H1 (cell line): ENCODE results near the gene MYO1A. TPM values are rescaled to one million over a fixed set of nuclear protein-coding genes. Genes with fewer than 3 reads are reported as not detected.
A peak's percentile ranks its signal among the peaks of the same experiment; 100 is the strongest.

ENCODE experiments used
- BCL11A ChIP-seq, 2 experiments: IDR thresholded peaks; one replicate each; pipeline ENCODE4 v1.6.1; 2011; ENCODE audit warnings: low read depth in 2 of 2, low read length in 2 of 2, mild to moderate bottlenecking in 2 of 2
- CREB1 ChIP-seq: IDR thresholded peaks from 2 replicates; pipeline ENCODE4 v1.6.1; 2012; ENCODE audit warnings: inconsistent platforms
- CTBP2 ChIP-seq: IDR thresholded peaks from 2 replicates; pipeline ENCODE4 v1.7.0; 2011; ENCODE audit warnings: borderline replicate concordance, mild to moderate bottlenecking, moderate library complexity, mixed read lengths, low read length; ENCODE audit not compliant: insufficient read depth, insufficient read length
- EZH2 ChIP-seq: fragments of 200-600 bp; sonication (generic); IDR thresholded peaks from 2 replicates; pipeline ENCODE4 v1.7.1; 2012; ENCODE audit warnings: low read depth, mild to moderate bottlenecking, moderate library complexity, low read length, inconsistent platforms; ENCODE audit not compliant: severe bottlenecking
- GABPA ChIP-seq: IDR thresholded peaks from 2 replicates; pipeline ENCODE4 v1.6.1; 2011; ENCODE audit warnings: mild to moderate bottlenecking, low read length, moderate library complexity, borderline replicate concordance; ENCODE audit not compliant: insufficient read depth
- HDAC6 ChIP-seq: IDR thresholded peaks from one replicate; pipeline ENCODE4 v1.7.1; 2012; ENCODE audit warnings: low read depth, mild to moderate bottlenecking, inconsistent platforms, low read length, moderate library complexity
- POLR2A ChIP-seq, 2 experiments: IDR thresholded peaks; 1 replicate in 1 of 2; 2 replicates in 1 of 2; pipeline ENCODE4 v1.6.1; 2011; ENCODE audit warnings: low read depth in 2 of 2, low read length in 2 of 2, mild to moderate bottlenecking in 2 of 2; ENCODE audit errors: control extremely low read depth in 1 of 2
- RBBP5 ChIP-seq: IDR thresholded peaks from 2 replicates; pipeline ENCODE4 v1.7.1; 2012; ENCODE audit warnings: low read depth, mild to moderate bottlenecking, inconsistent platforms, low read length, moderate library complexity, borderline replicate concordance
- RFX5 ChIP-seq: IDR thresholded peaks from 2 replicates; pipeline ENCODE4 v1.6.1; 2011; ENCODE audit warnings: low read depth, low read length, improper control_type of control experiment, borderline replicate concordance
- RNF2 ChIP-seq: fragments of 200-900, 300-1000 bp; sonication (generic); IDR thresholded peaks from 2 replicates; pipeline ENCODE4 v1.7.1; 2016; ENCODE audit warnings: borderline replicate concordance, low read depth, mild to moderate bottlenecking, antibody characterized with exemption, low read length; ENCODE audit not compliant: poor library complexity, severe bottlenecking; ENCODE audit errors: missing control alignments
- SAP30 ChIP-seq: fragments of 300-600 bp; sonication (generic); IDR thresholded peaks from 2 replicates; pipeline ENCODE4 v1.7.1; 2012; ENCODE audit warnings: low read length, moderate library complexity, mild to moderate bottlenecking, inconsistent platforms; ENCODE audit not compliant: insufficient read depth, insufficient replicate concordance
- SIN3A ChIP-seq, 2 experiments: IDR thresholded peaks in 1 of 2; conservative IDR thresholded peaks in 1 of 2; 2 replicates each; pipeline ENCODE4 v1.6.1; 2011 to 2012; ENCODE audit warnings: low read length in 2 of 2, improper control_type of control experiment in 1 of 2, low read depth in 1 of 2, mild to moderate bottlenecking in 1 of 2
- SIRT6 ChIP-seq: IDR thresholded peaks from one replicate; pipeline ENCODE4 v1.7.1; 2012; ENCODE audit warnings: low read length, inconsistent platforms
- SP1 ChIP-seq: IDR thresholded peaks from 2 replicates; pipeline ENCODE4 v1.6.1; 2011; ENCODE audit warnings: low read depth, low read length
- SP2 ChIP-seq: IDR thresholded peaks from 2 replicates; pipeline ENCODE4 v1.6.1; 2012; ENCODE audit warnings: mild to moderate bottlenecking, low read length, inconsistent platforms
- SUZ12 ChIP-seq: fragments of 200-600 bp; sonication (generic); IDR thresholded peaks from 2 replicates; pipeline ENCODE4 v1.6.1; 2012; ENCODE audit warnings: mild to moderate bottlenecking, inconsistent platforms, low read length, moderate library complexity, mixed read lengths
- TBP ChIP-seq: IDR thresholded peaks from 2 replicates; pipeline ENCODE4 v1.6.1; 2011; ENCODE audit warnings: low read depth, low read length, improper control_type of control experiment
- polyA plus RNA-seq, 7 experiments: library from polyadenylated mRNA; depleted of rRNA in 3 of 7; stranded (reverse) in 5 of 7; unstranded in 2 of 7; fragments of >200 nt in 5 of 7; fragments of 200-250 nt in 2 of 7; gene quantifications; 1 replicate in 5 of 7; 2 replicates in 1 of 7; 4 replicates in 1 of 7; pipeline versions ENCODE4 v1.2.1 to v1.2.3, GENCODE V29; 2011 to 2013; ENCODE audit warnings: missing spikeins in 2 of 7, mixed read lengths in 2 of 7
- total RNA-seq: library from RNA; stranded (reverse); fragmentation: NEBNext Ultra II Directional; extraction: Animal tissue kit (Norgen Biotek cat#: 25700); gene quantifications from 2 replicates; pipeline ENCODE4 v1.2.1, GENCODE V29; 2021
- TF ChIP-seq, protein P1 (sequence below): IDR thresholded peaks from 2 replicates; pipeline ENCODE4 v1.6.1; 2012; ENCODE audit warnings: inconsistent platforms
- TF ChIP-seq, protein P2 (sequence below): IDR thresholded peaks from 2 replicates; pipeline ENCODE4 v1.6.1; 2011; ENCODE audit warnings: low read depth, mild to moderate bottlenecking, low read length; ENCODE audit not compliant: insufficient read depth

The MYO1A gene
- total and polyA plus RNA-seq, 2 of the 8 experiments (the other 6 are each of a cell fraction or from before 2014, with no cell fraction given) = 0.54 to 0.77 TPM

DNA sequence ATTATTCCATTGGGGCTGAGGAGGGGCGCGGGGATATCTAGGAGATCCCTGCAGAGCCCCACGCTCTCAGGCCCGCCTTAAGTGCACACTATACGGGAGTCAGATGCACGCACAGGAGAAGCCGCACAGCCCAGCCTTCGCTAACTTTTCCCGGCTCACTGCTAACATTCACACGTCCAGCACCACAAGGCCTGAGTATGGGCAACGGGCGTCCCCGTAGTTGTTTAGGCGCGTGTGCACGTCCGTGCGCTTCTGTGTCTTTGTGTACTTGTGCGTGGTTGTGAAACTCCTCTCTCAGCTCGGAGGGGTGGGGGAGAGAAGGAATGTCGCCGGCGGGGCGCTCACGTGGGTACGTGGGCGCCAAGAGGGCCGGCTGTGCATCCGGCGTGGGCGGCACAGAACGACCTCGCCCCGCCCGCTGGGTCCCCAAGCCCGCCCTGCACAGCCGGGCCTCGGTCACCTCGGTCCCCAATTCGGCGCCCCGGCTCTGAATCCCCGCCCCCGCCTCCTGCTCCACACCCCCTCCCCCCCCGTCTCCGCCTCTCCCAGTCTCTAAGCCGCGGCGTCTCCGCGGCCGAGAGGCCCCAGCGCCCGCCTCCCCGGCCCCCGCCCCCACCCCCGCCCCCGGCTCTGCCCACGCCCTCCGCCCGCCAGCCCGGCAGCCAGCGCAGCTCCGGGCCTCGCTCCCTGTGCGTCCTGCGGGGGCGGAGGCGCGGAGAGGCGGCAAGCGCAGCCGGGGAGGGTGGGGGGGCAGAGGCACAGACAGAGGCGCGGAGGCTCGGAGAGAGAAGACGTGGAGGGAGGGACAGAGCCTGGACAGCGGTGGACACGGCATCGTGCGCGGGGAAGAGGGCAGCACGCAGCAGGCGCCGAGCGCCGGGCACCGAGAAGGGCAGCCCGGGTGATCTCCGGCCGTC lies 38.7 kb upstream of the MYO1A start, which contains the start of gene NAB2 (continued):
- TF ChIP-seq RNF2 (peak; percentile 36), POLR2A (IDR thresholded peaks at IDR 0.05; ENCODE audit: control extremely low read depth in 1 of 2, low read depth in 2 of 2, low read length in 2 of 2) (0 out of 3 replicates have a peak, but pooled peaks of 1 of the 2 experiments have one; percentile 3), SUZ12 (no peak; the same call in 1 of the 2 replicates), SIRT6 (no peak), GABPA (no peak), SIN3A (conservative IDR thresholded peaks at IDR 0.05 in 1 of 2, IDR thresholded peaks at IDR 0.05 in 1 of 2; ENCODE audit: low read depth in 1 of 2, low read length in 2 of 2) (0 out of 4 replicates have a peak, but pooled peaks of 1 of the 2 experiments have one; percentile 22), SP2 (no peak), CTBP2 (no peak), RFX5 (no peak), TBP (peak; percentile 31; the same call in 1 of the 2 replicates), HDAC6 (no peak), SAP30 (no peak), CREB1 (no peak), RBBP5 (no peak), SP1 (no peak), EZH2 (no peak), BCL11A (IDR thresholded peaks at IDR 0.05; ENCODE audit: low read depth in 2 of 2, low read length in 2 of 2) (no peak)
- TF ChIP-seq, protein P1, sequence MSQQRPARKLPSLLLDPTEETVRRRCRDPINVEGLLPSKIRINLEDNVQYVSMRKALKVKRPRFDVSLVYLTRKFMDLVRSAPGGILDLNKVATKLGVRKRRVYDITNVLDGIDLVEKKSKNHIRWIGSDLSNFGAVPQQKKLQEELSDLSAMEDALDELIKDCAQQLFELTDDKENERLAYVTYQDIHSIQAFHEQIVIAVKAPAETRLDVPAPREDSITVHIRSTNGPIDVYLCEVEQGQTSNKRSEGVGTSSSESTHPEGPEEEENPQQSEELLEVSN = peak; percentile 84
- TF ChIP-seq, protein P2, sequence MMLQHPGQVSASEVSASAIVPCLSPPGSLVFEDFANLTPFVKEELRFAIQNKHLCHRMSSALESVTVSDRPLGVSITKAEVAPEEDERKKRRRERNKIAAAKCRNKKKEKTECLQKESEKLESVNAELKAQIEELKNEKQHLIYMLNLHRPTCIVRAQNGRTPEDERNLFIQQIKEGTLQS = no peak
